ENCODE data around the gene NTRK2. TPM values are rescaled to one million over a fixed set of nuclear protein-coding genes. Genes with fewer than 3 reads are reported as not detected.

The NTRK2 gene
- 5.0 TPM for total RNA-seq
- 2.7 TPM for polyA plus RNA-seq
- long read RNA-seq, donor 1: 0 reads
- long read RNA-seq, donor 2: 0 reads
- long read RNA-seq, donor 3: 0 reads
- long read RNA-seq, donor 4, full-length matches to known transcripts: 3 of 3 reads
- long read RNA-seq, donor 4, partial matches to known transcripts: 0 of 3 reads
- long read RNA-seq, donor 4, other reads (novel, unspliced or antisense): 0 of 3 reads
- long read RNA-seq, donor 5, full-length matches to known transcripts: 6 of 6 reads
- long read RNA-seq, donor 5, partial matches to known transcripts: 0 of 6 reads
- long read RNA-seq, donor 5, other reads (novel, unspliced or antisense): 0 of 6 reads
- long read RNA-seq, donor 6, full-length matches to known transcripts: 3 of 3 reads
- long read RNA-seq, donor 6, partial matches to known transcripts: 0 of 3 reads
- long read RNA-seq, donor 6, other reads (novel, unspliced or antisense): 0 of 3 reads
- long read RNA-seq, donor 7: 0 reads
- long read RNA-seq, donor 8, full-length matches to known transcripts: 1 of 1 reads
- long read RNA-seq, donor 8, partial matches to known transcripts: 0 of 1 reads
- long read RNA-seq, donor 8, other reads (novel, unspliced or antisense): 0 of 1 reads
- long read RNA-seq, donor 9, full-length matches to known transcripts: 1 of 1 reads
- long read RNA-seq, donor 9, partial matches to known transcripts: 0 of 1 reads
- long read RNA-seq, donor 9, other reads (novel, unspliced or antisense): 0 of 1 reads
- long read RNA-seq, donor 10, full-length matches to known transcripts: 1 of 1 reads
- long read RNA-seq, donor 10, partial matches to known transcripts: 0 of 1 reads
- long read RNA-seq, donor 10, other reads (novel, unspliced or antisense): 0 of 1 reads

DNA sequence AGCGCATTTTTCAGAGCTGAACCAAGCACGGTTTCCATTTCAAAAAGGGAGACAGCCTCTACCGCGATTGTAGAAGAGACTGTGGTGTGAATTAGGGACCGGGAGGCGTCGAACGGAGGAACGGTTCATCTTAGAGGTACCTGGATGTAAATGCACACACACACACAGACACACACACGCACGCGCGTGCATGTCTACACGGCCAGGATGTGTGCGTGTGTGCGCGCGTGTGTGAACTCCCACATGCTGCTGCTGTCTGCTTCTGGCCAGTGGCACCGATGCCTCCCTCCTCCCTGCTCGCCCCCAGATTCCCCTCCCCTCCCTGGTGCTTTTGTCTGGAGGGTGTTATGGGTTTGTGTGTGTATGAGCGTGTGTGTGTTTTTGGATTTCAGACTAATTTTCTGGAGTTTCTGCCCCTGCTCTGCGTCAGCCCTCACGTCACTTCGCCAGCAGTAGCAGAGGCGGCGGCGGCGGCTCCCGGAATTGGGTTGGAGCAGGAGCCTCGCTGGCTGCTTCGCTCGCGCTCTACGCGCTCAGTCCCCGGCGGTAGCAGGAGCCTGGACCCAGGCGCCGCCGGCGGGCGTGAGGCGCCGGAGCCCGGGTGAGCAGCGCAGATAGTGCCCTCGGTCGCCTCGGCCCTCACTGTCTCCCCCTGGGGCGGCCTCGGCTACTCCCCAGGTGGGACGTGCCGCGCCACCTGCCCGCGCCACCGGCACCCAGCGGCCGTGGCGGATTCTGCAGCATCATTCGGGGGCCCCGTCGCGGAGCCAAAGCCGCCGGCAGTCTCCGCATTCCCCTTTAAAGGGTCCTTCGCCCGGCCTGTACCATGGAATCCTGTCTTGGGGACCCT is at the start of gene NTRK2:
Gene NTRK2 (plus strand): TSS at position 442 of the 850 bp plus-strand sequence. CDS start 1,020 bp downstream, outside the sequence.
- peaks cover 34 to 56% of the 10 kb centered on the region in 2 donors for H3K27me3 ChIP-seq (ENCODE audit: control insufficient read depth in 2 of 2, insufficient read depth in 1 of 2, low read length in 1 of 2)

DNA sequence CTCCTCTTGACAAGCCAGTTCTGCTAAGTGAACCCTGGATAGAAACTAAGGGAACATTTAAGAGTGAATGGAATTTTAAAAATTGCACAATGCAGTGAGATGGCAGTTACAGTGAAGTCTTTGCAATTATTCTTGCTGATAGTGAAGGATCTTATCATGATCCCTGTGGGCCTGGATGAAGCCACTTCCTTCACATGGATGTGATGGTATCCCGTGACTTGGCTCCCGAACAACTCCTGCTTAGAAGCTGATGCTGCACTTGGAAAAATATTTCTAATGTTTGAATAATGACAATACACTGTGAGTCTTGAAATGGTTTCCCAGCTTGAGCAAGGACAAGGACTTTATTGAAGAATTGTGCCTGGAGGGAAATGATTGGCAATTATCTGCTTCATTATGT is 49.2 kb upstream of the NTRK2 start:
- Histone ChIP-seq H3K9me3 (ENCODE audit: control insufficient read depth in 2 of 2, insufficient read depth in 1 of 2, low read length in 1 of 2) (no peaks in the 10 kb centered on the region), H3K27me3 (ENCODE audit: control insufficient read depth in 2 of 2, insufficient read depth in 1 of 2, low read length in 1 of 2) (no peaks in the 10 kb centered on the region), H3K4me3 (ENCODE audit: low read length in 2 of 2) (no peak overlapping the region), H3K27ac (ENCODE audit: low read depth in 1 of 2, low read length in 1 of 2) (no peak overlapping the region), H3K4me1 (ENCODE audit: control insufficient read depth in 2 of 2, insufficient read depth in 2 of 2, low read length in 2 of 2) (peaks cover 0 to 4% of the 10 kb centered on the region in 2 donors), H3K36me3 (ENCODE audit: control insufficient read depth in 2 of 2, insufficient read depth in 2 of 2, low read length in 1 of 2) (no peaks in the 10 kb centered on the region)
- 97% methylated on average over 2 of the region's 2 CpGs for WGBS
- no peak for DNase-seq (ENCODE audit: low read depth in 6 of 9, low spot score in 9 of 9)

More for the DNA sequence above, at the start of gene NTRK2:
- peaks cover 0 to 5% of the 10 kb centered on the region in 2 donors for H3K4me1 ChIP-seq (ENCODE audit: control insufficient read depth in 2 of 2, insufficient read depth in 2 of 2, low read length in 2 of 2)
- H3K9me3 ChIP-seq (ENCODE audit: control insufficient read depth in 2 of 2, insufficient read depth in 1 of 2, low read length in 1 of 2): peaks cover 0 to 3% of the 10 kb centered on the region in 2 donors
- DNase-seq (ENCODE audit: low read depth in 6 of 9, low spot score in 9 of 9): peak in 1 of 9 donors; percentile 4
- H3K27ac ChIP-seq (ENCODE audit: low read depth in 1 of 2, low read length in 1 of 2): peak within 1 kb of the TSS in 1 of 2 donors; percentile 56
- 2% methylated on average over 69 of the region's 69 CpGs for WGBS
- peak within 1 kb of the TSS; percentile 16 to 19 for H3K4me3 ChIP-seq (ENCODE audit: low read length in 2 of 2)
- H3K36me3 ChIP-seq (ENCODE audit: control insufficient read depth in 2 of 2, insufficient read depth in 2 of 2, low read length in 1 of 2): no peaks in the 10 kb centered on the region

DNA sequence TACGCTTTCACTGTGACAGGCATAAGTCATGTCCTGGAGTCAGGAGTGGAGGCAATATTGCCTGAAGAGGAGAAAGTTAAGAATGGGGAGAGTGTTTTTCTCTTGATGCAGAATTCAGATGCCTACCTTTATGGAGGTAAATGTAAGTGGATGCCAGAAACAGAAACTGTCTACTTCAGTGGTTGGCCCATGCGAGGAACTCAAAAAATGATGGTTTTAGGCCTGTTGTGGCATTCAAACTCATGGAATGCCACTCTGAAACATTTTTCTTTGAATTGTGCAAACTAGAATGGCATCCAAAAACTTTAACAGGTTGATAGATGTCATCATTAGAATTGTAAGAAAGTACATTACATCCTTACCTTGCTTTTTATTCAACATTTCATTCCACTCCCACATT is 47.7 kb upstream of the NTRK2 start:
- Histone ChIP-seq H3K27me3 (ENCODE audit: control insufficient read depth in 2 of 2, insufficient read depth in 1 of 2, low read length in 1 of 2) (no peaks in the 10 kb centered on the region), H3K4me1 (ENCODE audit: control insufficient read depth in 2 of 2, insufficient read depth in 2 of 2, low read length in 2 of 2) (peaks cover 0 to 4% of the 10 kb centered on the region in 2 donors), H3K36me3 (ENCODE audit: control insufficient read depth in 2 of 2, insufficient read depth in 2 of 2, low read length in 1 of 2) (no peaks in the 10 kb centered on the region), H3K4me3 (ENCODE audit: low read length in 2 of 2) (no peak overlapping the region), H3K9me3 (ENCODE audit: control insufficient read depth in 2 of 2, insufficient read depth in 1 of 2, low read length in 1 of 2) (no peaks in the 10 kb centered on the region), H3K27ac (ENCODE audit: low read depth in 1 of 2, low read length in 1 of 2) (no peak overlapping the region)
- 91% methylated on average over 2 of the region's 2 CpGs for WGBS
- DNase-seq (ENCODE audit: low read depth in 6 of 9, low spot score in 9 of 9): no peak

DNA sequence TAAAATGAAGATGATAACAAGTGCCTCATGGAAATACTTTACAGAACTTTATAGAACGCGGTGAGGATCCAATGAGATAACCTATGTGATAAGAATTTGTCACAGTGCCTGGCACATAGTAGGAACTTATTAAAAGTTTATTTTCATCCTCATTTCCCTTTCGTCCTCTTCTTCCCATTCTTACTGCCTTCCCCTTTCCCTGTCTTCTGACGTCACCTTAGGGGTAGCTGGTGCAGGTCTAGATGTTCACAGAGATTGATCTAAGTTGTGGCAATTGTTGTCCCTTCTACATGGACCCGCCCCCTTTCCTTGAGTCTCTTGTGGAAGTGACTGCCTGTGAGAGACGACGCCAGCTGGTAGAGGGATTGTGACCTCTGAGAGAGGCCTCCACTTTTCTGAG is 46.5 kb upstream of the NTRK2 start:
- DNase-seq (ENCODE audit: low read depth in 6 of 9, low spot score in 9 of 9): no peak
- Histone ChIP-seq H3K4me1 (ENCODE audit: control insufficient read depth in 2 of 2, insufficient read depth in 2 of 2, low read length in 2 of 2) (peaks cover 0 to 4% of the 10 kb centered on the region in 2 donors), H3K27me3 (ENCODE audit: control insufficient read depth in 2 of 2, insufficient read depth in 1 of 2, low read length in 1 of 2) (no peaks in the 10 kb centered on the region), H3K9me3 (ENCODE audit: control insufficient read depth in 2 of 2, insufficient read depth in 1 of 2, low read length in 1 of 2) (no peaks in the 10 kb centered on the region), H3K36me3 (ENCODE audit: control insufficient read depth in 2 of 2, insufficient read depth in 2 of 2, low read length in 1 of 2) (no peaks in the 10 kb centered on the region), H3K27ac (ENCODE audit: low read depth in 1 of 2, low read length in 1 of 2) (no peak overlapping the region), H3K4me3 (ENCODE audit: low read length in 2 of 2) (no peak overlapping the region)
- 96% methylated on average over 7 of the region's 7 CpGs for WGBS

DNA sequence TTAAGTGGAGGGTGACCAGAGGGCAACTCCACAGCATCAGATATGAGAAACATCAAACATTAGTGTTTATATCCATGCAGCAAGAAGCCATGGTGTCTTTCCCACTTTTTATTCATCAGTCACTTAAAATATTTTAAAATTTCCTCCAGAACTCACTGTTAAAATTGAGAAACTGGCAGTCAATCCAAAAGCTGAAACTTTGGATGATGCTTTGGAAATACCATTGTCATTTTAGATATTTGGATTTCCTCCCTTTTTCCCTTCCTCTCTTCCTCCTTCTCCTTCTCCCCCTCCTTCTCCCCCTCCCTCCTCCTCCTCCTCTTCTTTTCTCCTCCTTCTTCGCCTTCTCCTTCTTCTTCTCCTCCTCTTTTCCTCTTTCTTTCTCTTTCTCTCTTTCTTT is 33.1 kb upstream of the NTRK2 start:
- H3K4me1 ChIP-seq (ENCODE audit: control insufficient read depth in 2 of 2, insufficient read depth in 2 of 2, low read length in 2 of 2): no peaks in the 10 kb centered on the region
- no peaks in the 10 kb centered on the region for H3K36me3 ChIP-seq (ENCODE audit: control insufficient read depth in 2 of 2, insufficient read depth in 2 of 2, low read length in 1 of 2)
- no peak overlapping the region for H3K4me3 ChIP-seq (ENCODE audit: low read length in 2 of 2)
- DNase-seq (ENCODE audit: low read depth in 6 of 9, low spot score in 9 of 9): no peak
- 97% methylated on average over 1 of the region's 1 CpG for WGBS
- H3K9me3 ChIP-seq (ENCODE audit: control insufficient read depth in 2 of 2, insufficient read depth in 1 of 2, low read length in 1 of 2): no peaks in the 10 kb centered on the region
- no peaks in the 10 kb centered on the region for H3K27me3 ChIP-seq (ENCODE audit: control insufficient read depth in 2 of 2, insufficient read depth in 1 of 2, low read length in 1 of 2)
- H3K27ac ChIP-seq (ENCODE audit: low read depth in 1 of 2, low read length in 1 of 2): no peak overlapping the region

DNA sequence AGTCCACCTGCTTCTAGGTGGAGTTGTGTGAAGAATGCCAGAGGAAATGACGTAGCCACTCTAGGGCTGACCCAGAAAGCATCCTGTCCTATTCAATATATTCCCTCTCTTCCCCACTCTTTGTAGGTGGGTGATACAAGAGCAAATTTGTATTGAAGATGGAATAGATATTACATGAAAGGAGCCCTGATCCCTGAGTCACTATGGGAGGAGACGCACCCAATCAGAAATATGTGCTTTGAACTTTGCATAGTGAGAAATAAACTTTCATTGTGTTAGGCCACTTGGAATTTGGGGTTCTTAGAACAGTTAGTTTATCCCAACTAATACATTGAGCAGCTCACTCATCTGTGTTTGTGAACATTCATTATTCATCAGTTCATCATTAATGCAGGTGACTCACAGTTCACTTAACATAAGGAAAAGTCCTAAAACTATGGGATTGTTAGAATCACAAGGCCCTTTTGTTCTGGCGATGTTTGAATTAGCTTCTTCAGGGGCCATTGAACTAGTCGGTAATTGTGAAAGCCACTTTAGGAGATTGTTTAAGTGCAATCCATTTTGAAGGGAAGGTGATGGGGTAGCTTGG is 26.9 kb upstream of the NTRK2 start:
- Histone ChIP-seq H3K27me3 (ENCODE audit: control insufficient read depth in 2 of 2, insufficient read depth in 1 of 2, low read length in 1 of 2) (no peaks in the 10 kb centered on the region), H3K27ac (ENCODE audit: low read depth in 1 of 2, low read length in 1 of 2) (no peak overlapping the region), H3K36me3 (ENCODE audit: control insufficient read depth in 2 of 2, insufficient read depth in 2 of 2, low read length in 1 of 2) (no peaks in the 10 kb centered on the region), H3K9me3 (ENCODE audit: control insufficient read depth in 2 of 2, insufficient read depth in 1 of 2, low read length in 1 of 2) (no peaks in the 10 kb centered on the region), H3K4me3 (ENCODE audit: low read length in 2 of 2) (no peak overlapping the region), H3K4me1 (ENCODE audit: control insufficient read depth in 2 of 2, insufficient read depth in 2 of 2, low read length in 2 of 2) (no peaks in the 10 kb centered on the region)
- whole genome bisulfite sequencing: 96% methylated on average over 4 of the region's 4 CpGs
- DNase-seq (ENCODE audit: low read depth in 6 of 9, low spot score in 9 of 9): no peak

DNA sequence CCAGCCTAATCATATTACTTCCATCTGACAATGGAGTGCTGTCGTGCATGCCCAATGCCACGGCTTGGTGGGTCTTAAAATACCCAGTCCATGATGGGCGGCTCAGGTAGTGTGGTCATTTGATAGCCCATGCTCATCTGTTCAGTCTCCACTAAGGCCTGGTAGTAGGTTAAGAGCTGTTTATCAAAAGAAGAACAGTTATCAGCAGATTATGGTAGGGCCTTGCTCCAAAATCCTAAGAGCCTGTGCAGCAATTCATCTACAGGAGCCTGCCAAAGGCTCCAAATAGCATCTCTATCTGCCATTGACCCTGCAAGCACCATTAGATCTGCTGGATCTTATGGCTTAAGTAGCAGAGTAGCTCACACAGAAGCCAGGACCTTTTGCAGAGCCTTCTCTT is 21.8 kb upstream of the NTRK2 start:
- no peak overlapping the region for H3K4me3 ChIP-seq (ENCODE audit: low read length in 2 of 2)
- no peaks in the 10 kb centered on the region for H3K36me3 ChIP-seq (ENCODE audit: control insufficient read depth in 2 of 2, insufficient read depth in 2 of 2, low read length in 1 of 2)

DNA sequence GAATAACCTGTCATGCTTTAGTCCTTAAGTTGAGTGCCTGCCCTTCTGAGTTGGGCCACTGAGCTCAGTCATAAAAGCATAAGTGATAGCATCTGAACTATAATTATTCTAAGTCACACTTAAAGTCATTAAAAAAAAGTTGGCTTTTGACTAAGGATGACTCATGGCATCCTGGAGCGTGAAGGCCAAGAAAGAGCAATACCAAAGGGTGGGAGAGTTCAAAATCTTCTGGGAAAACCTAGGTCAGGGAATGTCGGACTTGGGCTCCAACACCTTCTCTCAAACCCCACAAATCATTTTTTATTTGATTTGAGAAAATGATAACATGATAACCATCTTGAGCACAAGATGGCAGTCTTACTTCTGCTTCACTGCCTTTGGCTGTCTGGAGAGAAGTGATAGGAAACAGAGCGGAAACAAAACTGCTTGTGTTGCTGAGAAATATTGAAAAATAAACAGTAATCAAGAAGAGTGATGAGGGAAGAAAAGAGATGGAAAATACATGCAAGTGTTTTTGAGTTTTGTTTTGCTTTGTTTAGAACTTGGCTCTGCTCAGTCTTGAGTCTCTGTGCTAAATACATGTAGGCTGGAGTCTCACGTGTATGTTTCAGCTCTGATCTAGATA is 16.9 kb upstream of the NTRK2 start:
- H3K9me3 ChIP-seq (ENCODE audit: control insufficient read depth in 2 of 2, insufficient read depth in 1 of 2, low read length in 1 of 2): no peaks in the 10 kb centered on the region
- 84% methylated on average over 4 of the region's 4 CpGs for WGBS
- H3K4me1 ChIP-seq (ENCODE audit: control insufficient read depth in 2 of 2, insufficient read depth in 2 of 2, low read length in 2 of 2): no peaks in the 10 kb centered on the region
- no peak overlapping the region for H3K4me3 ChIP-seq (ENCODE audit: low read length in 2 of 2)
- DNase-seq (ENCODE audit: low read depth in 6 of 9, low spot score in 9 of 9): no peak
- H3K27ac ChIP-seq (ENCODE audit: low read depth in 1 of 2, low read length in 1 of 2): no peak overlapping the region
- no peaks in the 10 kb centered on the region for H3K36me3 ChIP-seq (ENCODE audit: control insufficient read depth in 2 of 2, insufficient read depth in 2 of 2, low read length in 1 of 2)
- no peaks in the 10 kb centered on the region for H3K27me3 ChIP-seq (ENCODE audit: control insufficient read depth in 2 of 2, insufficient read depth in 1 of 2, low read length in 1 of 2)

More for the DNA sequence above, 21.8 kb upstream of the NTRK2 start:
- no peaks in the 10 kb centered on the region for H3K27me3 ChIP-seq (ENCODE audit: control insufficient read depth in 2 of 2, insufficient read depth in 1 of 2, low read length in 1 of 2)
- H3K9me3 ChIP-seq (ENCODE audit: control insufficient read depth in 2 of 2, insufficient read depth in 1 of 2, low read length in 1 of 2): no peaks in the 10 kb centered on the region
- WGBS: 95% methylated on average over 3 of the region's 3 CpGs
- H3K27ac ChIP-seq (ENCODE audit: low read depth in 1 of 2, low read length in 1 of 2): no peak overlapping the region
- DNase-seq (ENCODE audit: low read depth in 6 of 9, low spot score in 9 of 9): no peak
- H3K4me1 ChIP-seq (ENCODE audit: control insufficient read depth in 2 of 2, insufficient read depth in 2 of 2, low read length in 2 of 2): no peaks in the 10 kb centered on the region
